Loucy (cell line): ENCODE data around the gene BICD2.

ENCODE experiments used
- H2AFZ ChIP-seq: fragments of 200-600 bp; sonication (generic); 2 replicates; pipeline ENCODE4 v1.6.0; 2016; ENCODE audit warnings: antibody characterized with exemption, mild to moderate bottlenecking, low read length, moderate library complexity
- H3F3A ChIP-seq: fragments of 200-600 bp; 2 replicates; pipeline ENCODE4 v1.6.0; 2016; ENCODE audit warnings: antibody characterized with exemption, low read depth, mild to moderate bottlenecking
- H3K27me3 ChIP-seq: fragments of 200-600 bp; sonication (generic); 2 replicates; pipeline ENCODE4 v1.6.1; 2014; ENCODE audit warnings: low read length, mild to moderate bottlenecking; ENCODE audit not compliant: insufficient read depth, poor library complexity, severe bottlenecking
- H3K36me3 ChIP-seq: fragments of 200-600 bp; sonication (generic); 2 replicates; pipeline ENCODE4 v1.6.1; 2016; ENCODE audit warnings: low read length; ENCODE audit not compliant: insufficient read depth
- H3K4me1 ChIP-seq: fragments of 200-600 bp; sonication (generic); 2 replicates; pipeline ENCODE4 v1.5.1; 2014; ENCODE audit warnings: low read length, mild to moderate bottlenecking; ENCODE audit not compliant: insufficient read depth, poor library complexity, severe bottlenecking
- H3K4me2 ChIP-seq: fragments of 200-600 bp; sonication (generic); 2 replicates; pipeline ENCODE4 v1.6.0; 2014; ENCODE audit warnings: antibody characterized with exemption, low read length, low read depth, mild to moderate bottlenecking; ENCODE audit not compliant: poor library complexity, severe bottlenecking
- H3K4me3 ChIP-seq: fragments of 200-600 bp; sonication (generic); 2 replicates; pipeline ENCODE4 v1.5.1; 2014; ENCODE audit warnings: low read length, mild to moderate bottlenecking, mixed read lengths; ENCODE audit not compliant: poor library complexity, severe bottlenecking
- H3K79me2 ChIP-seq: fragments of 200-600 bp; sonication (generic); 2 replicates; pipeline ENCODE4 v1.6.1; 2014; ENCODE audit warnings: low read length; ENCODE audit not compliant: insufficient read depth
- H3K9ac ChIP-seq: fragments of 200-600 bp; sonication (generic); 2 replicates; pipeline ENCODE4 v1.6.0; 2014; ENCODE audit warnings: mild to moderate bottlenecking, low read depth, low read length, moderate library complexity; ENCODE audit not compliant: poor library complexity, severe bottlenecking
- H3K9me2 ChIP-seq: fragments of 200-600 bp; sonication (generic); replicated peaks from 2 replicates; pipeline ENCODE4 v1.6.1; 2016; ENCODE audit warnings: low read depth, low read length, mixed read lengths
- H3K9me3 ChIP-seq: fragments of 200-600 bp; sonication (generic); 2 replicates; pipeline ENCODE4 v1.6.1; 2014; ENCODE audit warnings: mild to moderate bottlenecking, antibody characterized with exemption, low read length, low read depth; ENCODE audit not compliant: insufficient read depth
- H4K20me1 ChIP-seq: fragments of 200-600 bp; sonication (generic); 2 replicates; pipeline ENCODE4 v1.6.0; 2014; ENCODE audit warnings: antibody characterized with exemption, low read length, mild to moderate bottlenecking; ENCODE audit not compliant: insufficient read depth, poor library complexity, severe bottlenecking
- CTCF ChIP-seq: fragments of 200-600 bp; sonication (generic); conservative IDR thresholded peaks from 2 replicates; pipeline ENCODE4 v1.5.1; 2014; ENCODE audit warnings: mild to moderate bottlenecking, antibody characterized with exemption, low read length
- EZH2phosphoT487 ChIP-seq: fragments of 200-600 bp; IDR thresholded peaks from 2 replicates; pipeline ENCODE4 v1.6.1; 2018; ENCODE audit warnings: antibody characterized with exemption, mild to moderate bottlenecking, moderate library complexity, borderline replicate concordance

The BICD2 gene

GRCh38 chr9:92717201-92718085, 47.2 kb downstream of the BICD2 start:
- Histone ChIP-seq H3K79me2 (no peaks in the 10 kb centered on the region), H3K27me3 (no peaks in the 10 kb centered on the region), H3K9me2 (no peaks in the 10 kb centered on the region), H3K9me3 (no peaks in the 10 kb centered on the region), H2AFZ (no peak overlapping the region), H3F3A (0 out of 2 replicates have a peak, but pooled peaks cover 2% of the 10 kb centered on the region), H3K36me3 (peaks cover 99% of the 10 kb centered on the region; the same call in 1 of the 2 replicates), H3K4me2 (no peak overlapping the region), H4K20me1 (no peaks in the 10 kb centered on the region), H3K4me3 (no peak overlapping the region), H3K9ac (no peak overlapping the region), H3K4me1 (peaks cover 9% of the 10 kb centered on the region)
- TF ChIP-seq EZH2phosphoT487, result no peak
- TF ChIP-seq CTCF, result no peak

- peaks cover 90% of the 10 kb centered on the region; the same call in 1 of the 2 replicates for H3K36me3 ChIP-seq
- H3K9ac ChIP-seq, result no peak overlapping the region
- no peaks in the 10 kb centered on the region for H3K9me2 ChIP-seq
- H3K27me3 ChIP-seq, result no peaks in the 10 kb centered on the region
- H2AFZ ChIP-seq, result no peak overlapping the region
- peaks cover 16% of the 10 kb centered on the region for H3K4me1 ChIP-seq
- no peak overlapping the region for H3K4me2 ChIP-seq
- no peaks in the 10 kb centered on the region for H4K20me1 ChIP-seq
- 0 out of 2 replicates have a peak, but pooled peaks cover 7% of the 10 kb centered on the region for H3F3A ChIP-seq
- no peaks in the 10 kb centered on the region for H3K79me2 ChIP-seq
- H3K4me3 ChIP-seq, result no peak overlapping the region
- no peaks in the 10 kb centered on the region for H3K9me3 ChIP-seq
- TF ChIP-seq EZH2phosphoT487, result no peak
- TF ChIP-seq CTCF, result peak; percentile 99
These were observed 48.1 kb downstream of the BICD2 start for GRCh38 chr9:92716557-92716956.

GRCh38 chr9:92715488-92716231, 49.0 kb downstream of the BICD2 start:
- Histone ChIP-seq H3K36me3 (peaks cover 83% of the 10 kb centered on the region; the same call in 1 of the 2 replicates), H4K20me1 (no peaks in the 10 kb centered on the region), H3K9ac (no peak overlapping the region), H3K4me1 (peaks cover 24% of the 10 kb centered on the region), H3K9me2 (no peaks in the 10 kb centered on the region), H3K9me3 (no peaks in the 10 kb centered on the region), H3K4me3 (no peak overlapping the region), H3F3A (0 out of 2 replicates have a peak, but pooled peaks cover 7% of the 10 kb centered on the region), H3K79me2 (no peaks in the 10 kb centered on the region), H2AFZ (no peak overlapping the region), H3K27me3 (no peaks in the 10 kb centered on the region), H3K4me2 (no peak overlapping the region)
- TF ChIP-seq EZH2phosphoT487 (no peak), CTCF (no peak)
